Measurements from ENCODE around the gene GHRH.

GHRH gene

GRCh38 chr20:37244572-37244957 is 17.0 kb downstream of the GHRH start:
- H3K4me3 ChIP-seq (ENCODE audit: low read depth, low read length) = no peak overlapping the region
- TF ChIP-seq, protein P1, sequence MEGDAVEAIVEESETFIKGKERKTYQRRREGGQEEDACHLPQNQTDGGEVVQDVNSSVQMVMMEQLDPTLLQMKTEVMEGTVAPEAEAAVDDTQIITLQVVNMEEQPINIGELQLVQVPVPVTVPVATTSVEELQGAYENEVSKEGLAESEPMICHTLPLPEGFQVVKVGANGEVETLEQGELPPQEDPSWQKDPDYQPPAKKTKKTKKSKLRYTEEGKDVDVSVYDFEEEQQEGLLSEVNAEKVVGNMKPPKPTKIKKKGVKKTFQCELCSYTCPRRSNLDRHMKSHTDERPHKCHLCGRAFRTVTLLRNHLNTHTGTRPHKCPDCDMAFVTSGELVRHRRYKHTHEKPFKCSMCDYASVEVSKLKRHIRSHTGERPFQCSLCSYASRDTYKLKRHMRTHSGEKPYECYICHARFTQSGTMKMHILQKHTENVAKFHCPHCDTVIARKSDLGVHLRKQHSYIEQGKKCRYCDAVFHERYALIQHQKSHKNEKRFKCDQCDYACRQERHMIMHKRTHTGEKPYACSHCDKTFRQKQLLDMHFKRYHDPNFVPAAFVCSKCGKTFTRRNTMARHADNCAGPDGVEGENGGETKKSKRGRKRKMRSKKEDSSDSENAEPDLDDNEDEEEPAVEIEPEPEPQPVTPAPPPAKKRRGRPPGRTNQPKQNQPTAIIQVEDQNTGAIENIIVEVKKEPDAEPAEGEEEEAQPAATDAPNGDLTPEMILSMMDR (IDR thresholded peaks at IDR 0.05; ENCODE audit: low read depth, low read length) = no peak

DNA sequence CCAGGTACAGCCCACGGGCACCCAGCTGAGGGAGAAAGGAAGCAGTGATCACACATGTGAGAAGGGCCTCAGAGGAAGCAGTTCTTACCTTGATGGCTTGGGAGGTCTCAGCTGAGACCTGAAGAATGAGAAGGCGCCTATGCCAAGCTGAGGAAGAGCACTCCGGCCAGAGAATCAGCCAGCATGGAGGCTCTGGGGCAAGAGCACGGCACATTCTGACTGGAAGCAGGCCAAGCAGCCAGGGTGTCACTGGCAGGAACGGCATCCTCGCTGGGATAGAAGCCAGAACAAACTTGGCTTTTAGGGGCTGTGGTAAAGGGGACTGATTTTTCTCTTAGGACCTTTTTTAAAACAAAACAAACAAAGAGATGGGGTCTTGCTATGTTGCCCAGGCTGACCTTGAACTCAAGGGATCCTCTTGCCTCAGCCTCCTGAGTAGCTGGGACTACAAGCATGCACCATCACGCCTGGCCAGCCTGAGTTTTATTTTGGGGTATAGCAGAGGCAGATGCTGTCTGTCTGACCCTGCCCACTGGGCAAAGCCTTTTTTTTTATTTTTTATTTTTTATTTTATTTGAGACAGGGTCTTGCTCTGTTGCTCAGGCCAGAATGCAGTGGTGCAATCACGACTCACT is 17.6 kb downstream of the GHRH start:
- no peak overlapping the region for H3K4me3 ChIP-seq (ENCODE audit: low read depth, low read length)
- TF ChIP-seq, protein P1 (IDR thresholded peaks at IDR 0.05; ENCODE audit: low read depth, low read length) = no peak

DNA sequence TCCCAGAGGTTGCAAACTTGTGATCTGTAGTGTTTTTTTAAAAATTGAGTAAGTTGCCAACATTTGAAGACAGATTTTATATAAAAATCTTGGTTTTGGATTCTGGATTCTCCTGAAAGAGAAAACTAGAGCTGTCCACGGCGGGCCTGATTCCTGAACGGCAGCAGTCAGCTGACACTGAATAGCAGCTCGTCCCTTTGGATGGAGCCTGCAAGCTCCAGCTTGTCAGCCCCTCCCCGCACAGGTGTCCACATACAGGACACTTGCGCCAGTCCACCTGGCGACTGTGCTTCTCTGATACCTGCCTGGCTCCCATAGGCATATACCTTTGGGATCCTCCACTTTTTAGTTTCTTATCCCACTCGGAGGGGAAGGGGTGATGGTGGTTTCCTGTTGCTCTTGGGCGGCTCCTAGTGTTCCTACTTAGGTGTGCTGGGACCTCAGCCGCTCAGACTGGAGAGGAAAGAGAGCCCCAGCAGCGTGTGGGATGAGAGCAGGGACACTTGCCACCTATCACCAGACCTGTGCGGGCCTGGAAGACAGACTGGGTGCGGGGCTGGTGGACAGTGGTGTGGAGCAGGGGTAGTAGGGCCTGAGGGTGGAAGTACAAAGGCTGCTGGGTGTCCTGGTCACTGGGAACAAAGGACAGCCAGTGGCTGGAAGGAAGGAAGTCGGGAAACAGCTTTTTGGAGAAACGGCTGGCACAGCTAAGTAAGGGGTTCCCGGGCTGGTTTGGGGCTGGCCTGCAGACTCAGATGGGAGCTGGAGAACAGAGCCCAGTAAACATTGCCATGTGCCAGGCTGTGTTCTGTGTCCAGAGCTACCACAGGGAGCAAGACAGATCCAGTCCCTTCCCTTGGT is 18.3 kb downstream of the GHRH start:
- TF ChIP-seq, protein P1 (IDR thresholded peaks at IDR 0.05; ENCODE audit: low read depth, low read length) = no peak
- no peak overlapping the region for H3K4me3 ChIP-seq (ENCODE audit: low read depth, low read length)

DNA sequence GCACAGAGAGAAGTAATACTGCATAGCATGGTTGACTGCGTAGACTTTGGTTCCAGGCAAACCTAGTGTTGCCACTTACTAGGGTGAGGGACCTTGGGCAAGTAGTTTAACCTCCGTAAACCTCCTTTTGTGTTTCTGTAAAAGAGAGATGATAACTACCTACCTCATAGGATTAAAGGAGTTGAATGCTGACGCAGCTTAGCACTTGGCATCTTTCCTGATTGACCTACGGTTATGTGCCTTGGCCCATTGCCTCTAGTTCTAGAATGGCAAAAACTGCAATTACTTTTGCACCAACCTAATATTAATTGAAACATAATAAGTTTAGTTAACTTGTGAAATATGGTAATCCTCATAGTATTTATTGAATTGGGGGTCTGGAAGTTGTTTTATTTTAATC is 19.1 kb downstream of the GHRH start:
- TF ChIP-seq, protein P1 (IDR thresholded peaks at IDR 0.05; ENCODE audit: low read depth, low read length) = no peak
- H3K4me3 ChIP-seq (ENCODE audit: low read depth, low read length) = no peak overlapping the region

GRCh38 chr20:37240337-37241067 is 21.1 kb downstream of the GHRH start:
- H3K4me3 ChIP-seq (ENCODE audit: low read depth, low read length) = no peak overlapping the region
- TF ChIP-seq, protein P1 (IDR thresholded peaks at IDR 0.05; ENCODE audit: low read depth, low read length) = no peak

DNA sequence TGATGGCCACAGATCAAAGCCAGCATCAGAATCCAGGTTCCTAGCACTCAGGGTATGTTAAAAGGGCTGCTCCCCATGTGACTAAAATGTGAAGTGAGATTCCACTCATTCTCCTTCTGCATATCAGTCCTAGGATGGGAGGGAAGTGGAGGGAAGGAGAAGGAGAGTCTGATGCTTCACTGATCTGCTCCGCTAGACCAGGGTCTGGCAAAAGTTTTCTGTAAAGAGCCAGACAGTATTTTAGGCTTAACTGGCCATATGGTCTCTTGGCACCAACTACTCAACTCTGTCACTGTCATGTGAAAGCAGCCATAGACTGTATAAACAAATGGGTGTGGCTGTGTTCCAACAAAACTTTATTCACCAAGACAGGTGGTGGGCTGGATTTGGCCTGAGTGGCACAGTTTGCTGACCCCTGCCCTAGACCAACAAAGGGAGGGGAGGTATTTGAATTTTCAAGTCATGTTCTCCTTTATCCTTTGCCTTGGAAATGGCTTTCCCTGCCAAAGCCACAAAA is 22.6 kb downstream of the GHRH start:
- TF ChIP-seq, protein P1 (IDR thresholded peaks at IDR 0.05; ENCODE audit: low read depth, low read length) = no peak
- no peak overlapping the region for H3K4me3 ChIP-seq (ENCODE audit: low read depth, low read length)

All from WI38 (cell line).